ENCODE results near the gene PRMT2.
"Not testable (repeated sequence)": the region's sequence is repeated elsewhere in the genome, so short reads cannot be mapped to it uniquely, and the experiment has no call there.

Gene PRMT2

DNA sequence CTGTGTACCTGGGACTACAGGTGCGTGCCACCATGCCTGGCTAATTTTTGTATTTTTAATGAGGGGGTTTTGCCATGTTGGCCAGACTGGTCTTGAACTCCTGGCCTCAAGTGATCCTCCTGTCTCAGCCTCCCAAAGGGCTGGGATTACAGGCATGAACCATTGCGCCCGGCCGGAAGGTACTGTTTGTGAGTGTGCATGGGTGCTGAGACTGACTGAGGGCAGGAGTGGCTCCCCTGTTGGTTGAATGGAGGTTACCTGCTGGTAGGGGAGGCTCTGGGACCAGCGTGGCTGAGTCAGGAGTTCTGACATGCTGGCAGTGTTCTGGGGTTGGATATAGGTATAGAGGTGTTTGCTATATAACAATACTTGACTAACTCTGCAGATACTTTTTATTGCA, 10.4 kb downstream of the PRMT2 start:
- DNase-seq = no peak

DNA sequence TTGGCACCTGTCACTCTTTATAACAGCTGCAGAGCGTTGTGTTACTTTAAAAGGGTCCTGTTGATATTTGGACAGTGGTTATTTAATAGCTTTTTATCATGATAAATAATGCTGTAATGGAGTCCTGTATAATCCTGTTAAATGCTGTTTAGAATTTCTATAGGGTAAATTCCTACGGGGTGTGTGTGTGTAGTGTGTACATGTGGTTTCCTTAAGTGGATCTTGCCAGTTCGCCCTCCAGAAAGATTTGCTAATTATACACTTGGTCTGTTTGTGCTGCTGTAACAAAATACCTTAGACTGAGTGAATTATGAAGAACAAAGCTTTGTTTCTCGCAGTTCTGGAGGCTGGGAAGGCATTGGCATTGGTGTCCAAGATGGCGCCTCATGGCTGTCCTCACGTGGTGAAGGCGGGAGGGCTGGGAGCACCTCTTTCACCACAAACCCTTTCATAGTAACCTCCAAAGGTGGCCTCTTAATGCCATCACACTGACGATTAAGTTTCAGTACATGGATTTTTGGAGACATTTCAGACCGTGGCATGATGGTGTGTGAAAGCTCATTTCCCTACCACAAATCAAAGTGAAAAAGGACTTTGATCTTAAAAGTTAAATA, 11.2 kb downstream of the PRMT2 start:
- no peak for DNase-seq

GRCh38 chr21:46648539-46648938, 13.1 kb downstream of the PRMT2 start:
- no peak for DNase-seq

DNA sequence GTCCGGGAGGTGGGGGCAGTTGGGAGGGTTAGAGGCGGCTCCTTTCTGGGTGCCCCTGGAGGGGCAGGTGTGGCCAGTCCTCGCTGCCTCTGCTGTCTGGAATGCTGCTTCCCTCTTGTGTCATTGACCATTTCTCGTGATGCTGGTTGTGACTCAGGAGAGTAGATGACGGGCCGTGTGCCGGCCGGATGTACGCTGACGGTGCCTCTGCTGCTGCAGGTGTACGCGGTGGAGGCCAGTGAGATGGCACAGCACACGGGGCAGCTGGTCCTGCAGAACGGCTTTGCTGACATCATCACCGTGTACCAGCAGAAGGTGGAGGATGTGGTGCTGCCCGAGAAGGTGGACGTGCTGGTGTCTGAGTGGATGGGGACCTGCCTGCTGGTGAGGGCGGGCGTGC, 13.9 kb downstream of the PRMT2 start:
- no peak for DNase-seq

DNA sequence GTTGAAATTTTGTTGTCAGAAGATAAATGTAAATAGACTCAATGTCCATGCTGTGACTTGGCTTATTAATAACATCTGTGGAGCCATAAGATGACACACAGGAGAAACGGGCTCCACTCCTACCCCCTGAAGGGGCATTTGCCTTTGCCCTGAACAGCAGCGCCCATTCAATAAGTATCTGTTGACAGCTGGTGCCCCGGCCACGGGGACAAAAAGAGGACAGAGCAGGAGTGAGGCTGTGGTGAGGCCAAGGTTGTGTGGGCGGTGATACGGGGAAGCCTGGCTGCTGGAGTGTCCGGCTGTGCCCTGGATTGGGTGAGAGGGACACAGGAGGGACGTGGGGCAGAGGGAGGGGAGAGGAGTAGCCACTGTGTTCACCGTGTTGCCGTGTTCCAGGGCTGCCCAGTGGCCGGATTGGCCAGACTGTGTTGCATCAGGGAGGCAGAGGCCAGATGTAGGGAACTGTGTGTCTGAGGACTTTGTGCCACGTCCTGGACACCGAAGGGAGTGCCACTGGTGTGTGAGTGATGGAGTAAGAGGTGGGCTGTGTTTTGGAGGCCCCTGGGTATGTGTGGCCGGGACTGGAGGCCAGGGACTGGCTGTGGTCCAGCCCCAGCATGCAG, 15.1 kb downstream of the PRMT2 start:
- no peak for DNase-seq

- no peak for DNase-seq
Observed at GRCh38 chr21:46651121-46651520, 15.6 kb downstream of the PRMT2 start.

GRCh38 chr21:46655230-46655629, 19.8 kb downstream of the PRMT2 start:
- DNase-seq = no peak

DNA sequence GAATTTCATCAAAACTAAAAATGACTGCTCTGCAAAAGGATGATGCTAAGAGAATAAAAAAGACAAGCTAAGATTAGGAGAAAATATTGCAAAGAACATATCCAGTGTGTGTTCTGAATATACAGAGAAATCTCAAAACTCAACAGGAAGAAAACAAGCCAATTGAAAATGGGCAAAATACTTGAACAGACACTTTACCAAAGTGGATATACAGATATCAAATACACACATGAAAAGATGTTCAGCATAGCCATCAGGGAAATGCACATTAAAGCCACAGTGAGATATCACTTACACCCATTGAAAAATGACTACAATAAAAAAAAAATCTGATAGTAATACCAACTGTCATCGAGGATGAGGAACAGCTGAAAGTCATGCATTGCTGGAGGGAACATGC, 21.3 kb downstream of the PRMT2 start:
- no peak for DNase-seq

GRCh38 chr21:46660505-46660904, 25.0 kb downstream of the PRMT2 start:
- no peak for DNase-seq

DNA sequence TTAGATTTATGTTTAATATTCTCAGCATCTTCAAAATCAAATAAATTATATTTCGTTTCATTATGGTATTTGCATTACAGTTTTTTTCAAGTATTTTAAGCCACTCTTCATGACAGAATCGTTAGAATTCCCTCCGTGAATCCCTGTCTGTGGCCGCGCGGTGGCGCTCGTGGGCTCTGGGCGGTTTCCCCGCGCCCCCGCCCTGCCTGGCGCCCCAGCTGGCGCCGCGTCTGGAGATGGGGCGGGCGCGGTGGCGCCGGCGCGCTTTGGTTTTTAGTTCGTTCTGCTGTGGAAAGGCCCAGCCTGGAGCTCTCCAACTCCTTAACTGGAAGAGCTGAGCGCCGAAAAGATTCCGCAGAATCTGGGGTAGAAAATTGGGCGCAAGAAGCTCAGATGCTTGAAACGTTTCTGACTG, 25.7 kb downstream of the PRMT2 start:
- no peak for DNase-seq

- no peak for DNase-seq
Observed at GRCh38 chr21:46661642-46662366, 26.3 kb downstream of the PRMT2 start.

DNA sequence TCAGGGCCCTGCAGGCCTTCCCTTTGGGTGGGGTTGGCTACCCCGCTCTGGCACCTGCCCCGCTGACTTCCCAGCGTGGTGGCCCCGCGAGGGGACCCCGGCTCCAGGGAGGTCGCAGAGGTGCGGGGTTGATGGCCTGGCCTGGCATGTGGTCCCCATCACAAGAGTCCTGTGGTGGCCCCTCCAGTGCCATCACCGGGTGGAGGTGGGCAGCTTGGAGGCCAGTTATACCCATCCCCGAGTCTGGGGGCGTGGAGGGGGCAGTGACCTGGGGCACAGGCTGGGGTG, 26.8 kb downstream of the PRMT2 start:
- DNase-seq = no peak

- no peak for DNase-seq
Observed at GRCh38 chr21:46662765-46663500, 27.5 kb downstream of the PRMT2 start.

GRCh38 chr21:46663754-46664153, 28.3 kb downstream of the PRMT2 start:
- DNase-seq = no peak

GRCh38 chr21:46664316-46664995, 29.0 kb downstream of the PRMT2 start:
- no peak for DNase-seq

DNA sequence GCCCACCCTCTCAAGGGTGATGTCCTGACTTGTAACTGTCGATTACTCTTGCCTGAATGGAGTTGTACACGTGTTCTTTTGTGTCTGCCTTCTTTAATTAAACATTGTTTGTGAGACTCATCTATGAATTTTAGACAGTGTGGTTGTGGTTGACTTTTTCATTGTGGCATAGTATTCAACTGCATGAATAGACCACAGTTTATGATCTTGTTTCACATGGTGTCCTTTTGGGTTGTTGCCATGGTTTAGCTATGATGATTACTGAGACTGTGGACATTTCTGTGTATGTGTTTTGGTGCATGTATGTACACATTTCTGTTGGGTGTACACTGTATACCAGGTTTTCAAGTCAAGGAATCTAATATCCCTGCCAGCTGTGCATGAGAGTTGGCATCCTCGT, 30.1 kb downstream of the PRMT2 start:
- DNase-seq = no peak

- DNase-seq = peak in 1 of 2 experiments; percentile 40
Observed at GRCh38 chr21:46666941-46667740, 31.7 kb downstream of the PRMT2 start.

- DNase-seq = peak; percentile 13 to 35
Observed at GRCh38 chr21:46667741-46668380, 32.4 kb downstream of the PRMT2 start.

DNA sequence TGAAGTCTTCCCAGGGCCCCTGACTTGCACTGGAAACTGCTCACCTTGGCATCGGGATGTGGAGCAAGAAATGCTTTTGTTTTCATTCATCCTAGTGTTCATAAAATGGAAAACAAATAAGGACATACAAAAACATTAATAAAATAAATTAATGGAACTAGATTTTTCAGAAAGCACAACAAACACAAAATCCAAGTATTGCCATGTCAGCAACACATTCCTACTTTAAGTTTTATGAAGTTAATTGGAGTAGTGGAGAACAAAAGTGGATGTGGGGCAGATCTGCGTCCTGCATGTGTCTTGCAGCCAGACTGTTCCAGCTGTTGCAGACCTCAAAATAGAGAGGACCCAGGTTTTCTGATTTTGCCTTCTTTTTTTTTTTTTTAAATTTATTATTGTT, 32.9 kb downstream of the PRMT2 start:
- DNase-seq = no peak

DNA sequence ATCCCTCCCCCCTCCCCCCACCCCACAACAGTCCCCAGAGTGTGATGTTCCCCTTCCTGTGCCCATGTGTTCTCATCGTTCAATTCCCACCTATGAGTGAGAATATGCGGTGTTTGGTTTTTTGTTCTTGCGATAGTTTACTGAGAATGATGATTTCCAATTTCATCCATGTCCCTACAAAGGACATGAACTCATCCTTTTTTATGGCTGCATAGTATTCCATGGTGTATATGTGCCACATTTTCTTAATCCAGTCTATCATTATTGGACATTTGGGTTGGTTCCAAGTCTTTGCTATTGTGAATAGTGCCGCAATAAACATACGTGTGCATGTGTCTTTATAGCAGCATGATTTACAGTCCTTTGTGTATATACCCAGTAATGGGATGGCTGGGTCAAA, 33.4 kb downstream of the PRMT2 start:
- not testable (repeated sequence) for DNase-seq

DNA sequence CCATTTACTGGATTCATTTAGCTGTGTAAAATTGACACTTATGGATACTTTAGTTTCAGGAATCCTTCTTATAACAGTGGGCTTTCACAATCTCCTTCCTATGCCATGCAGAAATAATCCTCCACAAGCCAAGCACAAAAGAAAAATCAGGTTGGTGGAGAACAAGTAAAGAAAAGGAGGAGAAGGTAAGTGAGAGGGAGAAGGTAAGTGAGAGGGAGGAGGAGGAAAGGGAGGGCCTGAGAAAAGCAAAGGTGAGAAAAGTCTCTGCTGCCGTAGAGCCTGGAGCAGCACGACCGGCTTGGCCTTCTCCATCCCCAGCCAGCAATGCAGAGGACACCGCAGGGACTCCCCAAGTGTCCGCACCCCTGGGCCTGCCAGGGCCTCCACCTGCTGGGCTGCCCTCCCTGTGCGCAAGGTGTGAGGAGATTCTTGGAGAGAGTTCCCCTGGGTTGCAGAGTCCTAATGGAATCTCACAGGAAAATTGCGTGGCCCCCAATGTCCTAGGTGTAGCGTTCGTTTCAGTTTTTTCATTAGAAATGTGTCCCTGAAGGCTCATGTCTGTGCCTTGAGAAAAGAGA, 39.0 kb downstream of the PRMT2 start:
- DNase-seq = no peak

Measured in NCI-H2081 (cell line).